ENCODE results near the gene SNX11. TPM values are rescaled to one million over a fixed set of nuclear protein-coding genes. Genes with fewer than 3 reads are reported as not detected.

The SNX11 gene
- total and polyA plus RNA-seq, 9 of the 15 experiments (the other 6 are each of a cell fraction or from before 2014, with no cell fraction given) = 12.4 to 24.0 (median 16.8) TPM

- 82% methylated on average over 9 of the region's 9 CpGs for WGBS (ENCODE audit: insufficient coverage, low coverage, missing lambda C conversion rate)
- Histone ChIP-seq H3K9me1 (ENCODE audit: control insufficient read depth, insufficient read depth, low read length) (no peaks in the 10 kb centered on the region), H3K4me1 (replicated peaks in 1 of 2; ENCODE audit: control insufficient read depth in 2 of 2, insufficient read depth in 2 of 2, low read length in 2 of 2) (peaks cover 0 to 18% of the 10 kb centered on the region in 2 experiments; a peak in 3 of 5 replicates), H3K36me3 (ENCODE audit: control insufficient read depth, insufficient read depth, low read length) (peaks cover 27% of the 10 kb centered on the region; the same call in 2 of the 3 replicates), H3K27ac (ENCODE audit: extremely low read depth, low read depth, low read length) (no peak overlapping the region), H3K27me3 (ENCODE audit: control insufficient read depth in 2 of 2, insufficient read depth in 2 of 2, low read length in 2 of 2) (no peaks in the 10 kb centered on the region), H2AFZ (ENCODE audit: low read depth, low read length) (no peak overlapping the region), H3K79me2 (ENCODE audit: control insufficient read depth, insufficient read depth, low read length) (peaks cover 31% of the 10 kb centered on the region), H3K9ac (ENCODE audit: insufficient read depth in 1 of 2, low read depth in 2 of 2, low read length in 2 of 2) (no peak overlapping the region), H3K9me3 (replicated peaks; ENCODE audit: control insufficient read depth, insufficient read depth, low read depth, low read length) (no peaks in the 10 kb centered on the region), H3K4me2 (ENCODE audit: insufficient read depth, low read length) (no peak overlapping the region; the same call in 1 of the 2 replicates), H3K4me3 (no peak overlapping the region), H4K20me1 (replicated peaks; ENCODE audit: control insufficient read depth, insufficient read depth, low read length) (no peaks in the 10 kb centered on the region)
- in situ Hi-C loops (cut with MboI) (no loop called here), intact Hi-C loops (cut with micrococcal nuclease) (no loop called here)
- no TSS peak for BruUV-seq (replicated peaks)
- no peak for FAIRE-seq
- no peak for ATAC-seq
- CTCF ChIA-PET (ENCODE audit: low intra/inter-chr PET ratio) = no interaction called here
- TF ChIP-seq HNRNPL (IDR thresholded peaks at IDR 0.05; ENCODE audit: low read depth, low read length) (no peak), PRMT5 (CRISPR knock-in tag; IDR thresholded peaks at IDR 0.05) (no peak), XRCC4 (IDR thresholded peaks at IDR 0.05; ENCODE audit: extremely low read depth, insufficient read depth, insufficient read length) (no peak)
- POLR2A ChIA-PET = no interaction called here
- no peak for DNase-seq (ENCODE audit: extremely low read depth in 1 of 4, low spot score in 3 of 4)
Measured at GRCh38 chr17:48110761-48111160, 3.2 kb downstream of the SNX11 start.

- Histone ChIP-seq H3K9me3 (replicated peaks; ENCODE audit: control insufficient read depth, insufficient read depth, low read depth, low read length) (no peaks in the 10 kb centered on the region), H4K20me1 (replicated peaks; ENCODE audit: control insufficient read depth, insufficient read depth, low read length) (no peaks in the 10 kb centered on the region), H3K27ac (ENCODE audit: extremely low read depth, low read depth, low read length) (no peak overlapping the region), H3K79me2 (ENCODE audit: control insufficient read depth, insufficient read depth, low read length) (peaks cover 31% of the 10 kb centered on the region), H3K4me3 (no peak overlapping the region), H3K9me1 (ENCODE audit: control insufficient read depth, insufficient read depth, low read length) (no peaks in the 10 kb centered on the region), H3K9ac (ENCODE audit: insufficient read depth in 1 of 2, low read depth in 2 of 2, low read length in 2 of 2) (no peak overlapping the region), H3K4me2 (ENCODE audit: insufficient read depth, low read length) (no peak overlapping the region), H3K36me3 (ENCODE audit: control insufficient read depth, insufficient read depth, low read length) (peaks cover 27% of the 10 kb centered on the region; the same call in 2 of the 3 replicates), H3K4me1 (replicated peaks in 1 of 2; ENCODE audit: control insufficient read depth in 2 of 2, insufficient read depth in 2 of 2, low read length in 2 of 2) (peaks cover 0 to 17% of the 10 kb centered on the region in 2 experiments; a peak in 3 of 5 replicates), H3K27me3 (ENCODE audit: control insufficient read depth in 2 of 2, insufficient read depth in 2 of 2, low read length in 2 of 2) (no peaks in the 10 kb centered on the region), H2AFZ (ENCODE audit: low read depth, low read length) (no peak overlapping the region)
- POLR2A ChIA-PET = interaction anchor here (0.7 to 2.7 kb wide), 4 partner anchors 10 to 162 kb away, joined by 3 to 9 read pairs (median 3); partner anchors contain the start of gene CDK5RAP3
- intact Hi-C loops (cut with micrococcal nuclease) = no loop called here
- DNase-seq (ENCODE audit: extremely low read depth in 1 of 4, low spot score in 3 of 4) (no peak), FAIRE-seq (no peak), ATAC-seq (no peak)
- CTCF ChIA-PET (ENCODE audit: low intra/inter-chr PET ratio) = no interaction called here
- BruUV-seq (replicated peaks) = no TSS peak
- WGBS (ENCODE audit: insufficient coverage, low coverage, missing lambda C conversion rate) = 82% methylated on average over 2 of the region's 2 CpGs
- in situ Hi-C loops (cut with MboI) = no loop called here
- TF ChIP-seq HCFC1 (IDR thresholded peaks at IDR 0.05; ENCODE audit: low read depth, low read length) (no peak), BRD9 (IDR thresholded peaks at IDR 0.05; ENCODE audit: low read depth, partially characterized antibody) (no peak), CREB1 (IDR thresholded peaks at IDR 0.05) (no peak), CREB1 (CRISPR knock-in tag; IDR thresholded peaks at IDR 0.05) (no peak)
- TF ChIP-seq, protein P1, sequence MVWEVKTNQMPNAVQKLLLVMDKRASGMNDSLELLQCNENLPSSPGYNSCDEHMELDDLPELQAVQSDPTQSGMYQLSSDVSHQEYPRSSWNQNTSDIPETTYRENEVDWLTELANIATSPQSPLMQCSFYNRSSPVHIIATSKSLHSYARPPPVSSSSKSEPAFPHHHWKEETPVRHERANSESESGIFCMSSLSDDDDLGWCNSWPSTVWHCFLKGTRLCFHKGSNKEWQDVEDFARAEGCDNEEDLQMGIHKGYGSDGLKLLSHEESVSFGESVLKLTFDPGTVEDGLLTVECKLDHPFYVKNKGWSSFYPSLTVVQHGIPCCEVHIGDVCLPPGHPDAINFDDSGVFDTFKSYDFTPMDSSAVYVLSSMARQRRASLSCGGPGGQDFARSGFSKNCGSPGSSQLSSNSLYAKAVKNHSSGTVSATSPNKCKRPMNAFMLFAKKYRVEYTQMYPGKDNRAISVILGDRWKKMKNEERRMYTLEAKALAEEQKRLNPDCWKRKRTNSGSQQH (CRISPR knock-in tag; IDR thresholded peaks at IDR 0.05) = no peak
- TF ChIP-seq, protein P2, sequence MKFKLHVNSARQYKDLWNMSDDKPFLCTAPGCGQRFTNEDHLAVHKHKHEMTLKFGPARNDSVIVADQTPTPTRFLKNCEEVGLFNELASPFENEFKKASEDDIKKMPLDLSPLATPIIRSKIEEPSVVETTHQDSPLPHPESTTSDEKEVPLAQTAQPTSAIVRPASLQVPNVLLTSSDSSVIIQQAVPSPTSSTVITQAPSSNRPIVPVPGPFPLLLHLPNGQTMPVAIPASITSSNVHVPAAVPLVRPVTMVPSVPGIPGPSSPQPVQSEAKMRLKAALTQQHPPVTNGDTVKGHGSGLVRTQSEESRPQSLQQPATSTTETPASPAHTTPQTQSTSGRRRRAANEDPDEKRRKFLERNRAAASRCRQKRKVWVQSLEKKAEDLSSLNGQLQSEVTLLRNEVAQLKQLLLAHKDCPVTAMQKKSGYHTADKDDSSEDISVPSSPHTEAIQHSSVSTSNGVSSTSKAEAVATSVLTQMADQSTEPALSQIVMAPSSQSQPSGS (CRISPR knock-in tag; IDR thresholded peaks at IDR 0.05) = no peak
Measured at GRCh38 chr17:48111937-48112241, 4.3 kb downstream of the SNX11 start.

Data from K562 (cell line).